Mesenchymal stem cell (in vitro differentiated cells and primary cell): Measurements from ENCODE around the gene TUBB4B.
"Not testable (repeated sequence)": the region's sequence is repeated elsewhere in the genome, so short reads cannot be mapped to it uniquely, and the experiment has no call there.

Source experiments
- DNase-seq: peaks from one replicate; pipeline ENCODE4 v3.0.0-alpha.2; 2013
- H2AFZ ChIP-seq: one replicate; pipeline ENCODE4 v1.6.1; 2013; ENCODE audit warnings: low read depth, mild to moderate bottlenecking, control low read depth, inconsistent platforms, low read length, moderate library complexity
- H2AK5ac ChIP-seq: 2 replicates; pipeline ENCODE4 v1.6.1; 2013; ENCODE audit warnings: low read length, moderate library complexity, mild to moderate bottlenecking, inconsistent platforms; ENCODE audit not compliant: severe bottlenecking
- H2BK120ac ChIP-seq: one replicate; pipeline ENCODE4 v1.6.1; 2013; ENCODE audit warnings: low read depth, mild to moderate bottlenecking, inconsistent platforms, low read length, moderate library complexity
- H2BK12ac ChIP-seq, 2 experiments: one replicate each; pipeline ENCODE4 v1.6.1; 2013; ENCODE audit warnings: inconsistent platforms in 2 of 2, low read length in 2 of 2, mild to moderate bottlenecking in 2 of 2, moderate library complexity in 2 of 2, control low read depth in 1 of 2
- H2BK15ac ChIP-seq: one replicate; pipeline ENCODE4 v1.6.1; 2013; ENCODE audit warnings: mild to moderate bottlenecking, low read depth, inconsistent platforms; ENCODE audit not compliant: poor library complexity, severe bottlenecking
- H2BK5ac ChIP-seq: 2 replicates; pipeline ENCODE4 v1.6.1; 2013; ENCODE audit warnings: low read depth, mild to moderate bottlenecking, low read length, control low read depth, inconsistent platforms; ENCODE audit not compliant: poor library complexity, severe bottlenecking
- H3K14ac ChIP-seq, 2 experiments: one replicate each; pipeline ENCODE4 v1.6.1; 2013; ENCODE audit warnings: inconsistent platforms in 2 of 2, low read length in 2 of 2, control low read depth in 1 of 2, mild to moderate bottlenecking in 1 of 2, moderate library complexity in 1 of 2
- H3K18ac ChIP-seq, 2 experiments: one replicate each; pipeline ENCODE4 v1.6.1; 2013; ENCODE audit warnings: inconsistent platforms in 2 of 2, low read length in 2 of 2, control low read depth in 1 of 2, low read depth in 1 of 2, mild to moderate bottlenecking in 1 of 2
- H3K23ac ChIP-seq, 2 experiments: one replicate each; pipeline ENCODE4 v1.6.1; 2013; ENCODE audit warnings: inconsistent platforms in 2 of 2, low read length in 2 of 2, mild to moderate bottlenecking in 2 of 2, moderate library complexity in 2 of 2, control low read depth in 1 of 2
- H3K27ac ChIP-seq: 2 replicates; pipeline ENCODE4 v1.5.1; 2013; ENCODE audit warnings: mild to moderate bottlenecking, moderate library complexity, low read length, control low read depth, inconsistent platforms; ENCODE audit not compliant: poor library complexity, severe bottlenecking
- H3K27me3 ChIP-seq, 2 experiments: 2 replicates each; pipeline versions ENCODE4 v1.6.1 to v1.7.0; 2013; ENCODE audit warnings: low read length in 2 of 2, mild to moderate bottlenecking in 2 of 2, moderate library complexity in 2 of 2, control low read depth in 1 of 2, inconsistent platforms in 1 of 2; ENCODE audit not compliant: control insufficient read depth in 1 of 2, insufficient read depth in 1 of 2
- H3K36me3 ChIP-seq, 2 experiments: 2 replicates each; pipeline versions ENCODE4 v1.6.1 to v1.7.0; 2013; ENCODE audit warnings: low read length in 2 of 2, control low read depth in 1 of 2, inconsistent platforms in 1 of 2, low read depth in 1 of 2, mild to moderate bottlenecking in 1 of 2; ENCODE audit not compliant: insufficient read depth in 2 of 2, control insufficient read depth in 1 of 2
- H3K4ac ChIP-seq, 2 experiments: one replicate each; pipeline ENCODE4 v1.6.1; 2013; ENCODE audit warnings: inconsistent platforms in 2 of 2, low read length in 2 of 2, mild to moderate bottlenecking in 2 of 2, moderate library complexity in 2 of 2, control low read depth in 1 of 2, low read depth in 1 of 2
- H3K4me1 ChIP-seq: 2 replicates; pipeline ENCODE4 v1.6.1; 2013; ENCODE audit warnings: low read depth, low read length, control low read depth; ENCODE audit not compliant: control insufficient read depth, insufficient read depth
- H3K4me2 ChIP-seq: 2 replicates; pipeline ENCODE4 v1.6.1; 2013; ENCODE audit warnings: low read length, mild to moderate bottlenecking, inconsistent platforms; ENCODE audit not compliant: poor library complexity, severe bottlenecking
- H3K4me3 ChIP-seq, 2 experiments: 2 replicates each; pipeline versions ENCODE4 v1.5.1 to v1.7.0; 2013; ENCODE audit warnings: low read length in 2 of 2, mild to moderate bottlenecking in 2 of 2, control low read depth in 1 of 2, low read depth in 1 of 2; ENCODE audit not compliant: insufficient read depth in 1 of 2
- H3K79me1 ChIP-seq: replicated peaks from 2 replicates; pipeline ENCODE4 v1.6.1; 2013; ENCODE audit warnings: mild to moderate bottlenecking, control low read depth, low read length, inconsistent platforms; ENCODE audit not compliant: poor library complexity, severe bottlenecking
- H3K9ac ChIP-seq: 2 replicates; pipeline ENCODE4 v1.7.0; 2013; ENCODE audit warnings: mild to moderate bottlenecking, low read length, moderate library complexity
- H3K9me3 ChIP-seq: 2 replicates; pipeline ENCODE4 v1.7.0; 2013; ENCODE audit warnings: mild to moderate bottlenecking, low read length; ENCODE audit not compliant: control insufficient read depth
- H4K8ac ChIP-seq: one replicate; pipeline ENCODE4 v1.6.1; 2013; ENCODE audit warnings: inconsistent platforms, mild to moderate bottlenecking, low read length, moderate library complexity
- H4K91ac ChIP-seq: one replicate; pipeline ENCODE4 v1.6.1; 2013; ENCODE audit warnings: mild to moderate bottlenecking, low read length, inconsistent platforms
- WGBS: methylation state at CpG from one replicate; pipeline ENCODE4 v1.1.7; 2013; ENCODE audit warnings: mixed read lengths; 5-methylcytosine and 5-hydroxymethylcytosine counted together

Gene TUBB4B

GRCh38 chr9:137242269-137243203 is 1.4 kb downstream of the TUBB4B start:
- 79% methylated on average over 36 of the region's 36 CpGs for WGBS

GRCh38 chr9:137243266-137243625 is 2.2 kb downstream of the TUBB4B start:
- H3K23ac ChIP-seq, H3K4me2 ChIP-seq, H3K18ac ChIP-seq, H3K79me1 ChIP-seq, H2AFZ ChIP-seq, H3K9me3 ChIP-seq, H3K4ac ChIP-seq, H2BK12ac ChIP-seq, DNase-seq, H2AK5ac ChIP-seq, H3K27ac ChIP-seq, H2BK5ac ChIP-seq, H2BK120ac ChIP-seq, H2BK15ac ChIP-seq, H4K91ac ChIP-seq, H3K9ac ChIP-seq, H4K8ac ChIP-seq, H3K4me3 ChIP-seq, H3K14ac ChIP-seq: not testable (repeated sequence)
- Histone ChIP-seq H3K4me1 (peaks cover 47% of the 10 kb centered on the region), H3K36me3 (peaks cover 24 to 27% of the 10 kb centered on the region in 2 experiments), H3K27me3 (peaks cover 0 to 12% of the 10 kb centered on the region in 2 experiments)
- 89% methylated on average over 10 of the region's 18 CpGs for WGBS

More at GRCh38 chr9:137242269-137243203, 1.4 kb downstream of the TUBB4B start:
- Histone ChIP-seq H3K4me1 (peaks cover 53% of the 10 kb centered on the region), H3K4ac (peak overlapping the region in 1 of 2 experiments; percentile 22), H2BK120ac (no peak overlapping the region), H2AK5ac (no peak overlapping the region), H2AFZ (no peak overlapping the region), H2BK12ac (peak overlapping the region in 1 of 2 experiments; percentile 29), H3K9me3 (no peaks in the 10 kb centered on the region), H3K4me2 (peak overlapping the region; percentile 72), H3K27me3 (peaks cover 0 to 12% of the 10 kb centered on the region in 2 experiments), H3K23ac (no peak overlapping the region), H4K91ac (peak overlapping the region; percentile 54), H3K18ac (no peak overlapping the region), H3K36me3 (peaks cover 24 to 27% of the 10 kb centered on the region in 2 experiments), H3K79me1 (peaks cover 10% of the 10 kb centered on the region), H2BK15ac (no peak overlapping the region), H3K9ac (peak overlapping the region; percentile 89), H4K8ac (no peak overlapping the region), H3K14ac (no peak overlapping the region), H2BK5ac (no peak overlapping the region), H3K27ac (no peak overlapping the region), H3K4me3 (peak overlapping the region; percentile 84 to 85)
- DNase-seq = no peak

GRCh38 chr9:137243626-137244485 is 2.8 kb downstream of the TUBB4B start:
- peak overlapping the region in 1 of 2 experiments; percentile 29 for H2BK12ac ChIP-seq
- peaks cover 41% of the 10 kb centered on the region for H3K4me1 ChIP-seq
- H3K79me1 ChIP-seq = peaks cover 3% of the 10 kb centered on the region
- peaks cover 24 to 27% of the 10 kb centered on the region in 2 experiments for H3K36me3 ChIP-seq
- no peak overlapping the region for H2AFZ ChIP-seq
- no peak overlapping the region for H3K4me2 ChIP-seq
- H3K18ac ChIP-seq = peak overlapping the region in 1 of 2 experiments; percentile 64
- H2BK15ac ChIP-seq = no peak overlapping the region
- no peak overlapping the region for H4K8ac ChIP-seq
- no peak overlapping the region for H3K27ac ChIP-seq
- 59% methylated on average over 15 of the region's 15 CpGs for WGBS
- peak overlapping the region in 1 of 2 experiments; percentile 94 for H3K23ac ChIP-seq
- H3K4me3 ChIP-seq = no peak overlapping the region
- H2AK5ac ChIP-seq = no peak overlapping the region
- H3K4ac ChIP-seq = no peak overlapping the region
- no peaks in the 10 kb centered on the region for H3K9me3 ChIP-seq
- H3K27me3 ChIP-seq = peaks cover 0 to 12% of the 10 kb centered on the region in 2 experiments
- no peak overlapping the region for H4K91ac ChIP-seq
- DNase-seq = peak; percentile 46
- no peak overlapping the region for H2BK120ac ChIP-seq
- peak overlapping the region in 1 of 2 experiments; percentile 81 for H3K14ac ChIP-seq
- no peak overlapping the region for H3K9ac ChIP-seq
- H2BK5ac ChIP-seq = no peak overlapping the region
